Hepatocyte (in vitro differentiated cells): ENCODE measurements around the gene NENF.

Source experiments
- CTCF ChIP-seq: fragments of 200-600 bp; sonication (generic); IDR thresholded peaks from 2 replicates; pipeline ENCODE4 v1.5.1; 2016; ENCODE audit warnings: antibody characterized with exemption, mild to moderate bottlenecking; ENCODE audit not compliant: poor library complexity
- EZH2 ChIP-seq: fragments of 200-600 bp; sonication (generic); IDR thresholded peaks from 2 replicates; pipeline ENCODE4 v1.6.1; 2016; ENCODE audit warnings: antibody characterized with exemption, mild to moderate bottlenecking, borderline replicate concordance
- EZH2phosphoT487 ChIP-seq: fragments of 200-600 bp; sonication (generic); IDR thresholded peaks from one replicate; pipeline ENCODE4 v1.6.1; 2018; ENCODE audit warnings: antibody characterized with exemption, mild to moderate bottlenecking, low read depth, moderate library complexity; ENCODE audit not compliant: unreplicated experiment, severe bottlenecking

- TF ChIP-seq CTCF (no peak), EZH2 (no peak), EZH2phosphoT487 (no peak)
Measured at GRCh38 chr1:212460376-212460775, 27.7 kb downstream of the NENF start.
